GM19452 (cell line): ENCODE measurements around the gene MYEF2.
A peak's percentile ranks its signal among the peaks of the same experiment; 100 is the strongest.

Experiments
- ATAC-seq: cut with Tn5 transposase; IDR thresholded peaks from one replicate; pipeline ENCODE4 v1.9.1; 2021; ENCODE audit not compliant: unreplicated experiment

MYEF2 gene, protein sequence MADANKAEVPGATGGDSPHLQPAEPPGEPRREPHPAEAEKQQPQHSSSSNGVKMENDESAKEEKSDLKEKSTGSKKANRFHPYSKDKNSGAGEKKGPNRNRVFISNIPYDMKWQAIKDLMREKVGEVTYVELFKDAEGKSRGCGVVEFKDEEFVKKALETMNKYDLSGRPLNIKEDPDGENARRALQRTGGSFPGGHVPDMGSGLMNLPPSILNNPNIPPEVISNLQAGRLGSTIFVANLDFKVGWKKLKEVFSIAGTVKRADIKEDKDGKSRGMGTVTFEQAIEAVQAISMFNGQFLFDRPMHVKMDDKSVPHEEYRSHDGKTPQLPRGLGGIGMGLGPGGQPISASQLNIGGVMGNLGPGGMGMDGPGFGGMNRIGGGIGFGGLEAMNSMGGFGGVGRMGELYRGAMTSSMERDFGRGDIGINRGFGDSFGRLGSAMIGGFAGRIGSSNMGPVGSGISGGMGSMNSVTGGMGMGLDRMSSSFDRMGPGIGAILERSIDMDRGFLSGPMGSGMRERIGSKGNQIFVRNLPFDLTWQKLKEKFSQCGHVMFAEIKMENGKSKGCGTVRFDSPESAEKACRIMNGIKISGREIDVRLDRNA

DNA sequence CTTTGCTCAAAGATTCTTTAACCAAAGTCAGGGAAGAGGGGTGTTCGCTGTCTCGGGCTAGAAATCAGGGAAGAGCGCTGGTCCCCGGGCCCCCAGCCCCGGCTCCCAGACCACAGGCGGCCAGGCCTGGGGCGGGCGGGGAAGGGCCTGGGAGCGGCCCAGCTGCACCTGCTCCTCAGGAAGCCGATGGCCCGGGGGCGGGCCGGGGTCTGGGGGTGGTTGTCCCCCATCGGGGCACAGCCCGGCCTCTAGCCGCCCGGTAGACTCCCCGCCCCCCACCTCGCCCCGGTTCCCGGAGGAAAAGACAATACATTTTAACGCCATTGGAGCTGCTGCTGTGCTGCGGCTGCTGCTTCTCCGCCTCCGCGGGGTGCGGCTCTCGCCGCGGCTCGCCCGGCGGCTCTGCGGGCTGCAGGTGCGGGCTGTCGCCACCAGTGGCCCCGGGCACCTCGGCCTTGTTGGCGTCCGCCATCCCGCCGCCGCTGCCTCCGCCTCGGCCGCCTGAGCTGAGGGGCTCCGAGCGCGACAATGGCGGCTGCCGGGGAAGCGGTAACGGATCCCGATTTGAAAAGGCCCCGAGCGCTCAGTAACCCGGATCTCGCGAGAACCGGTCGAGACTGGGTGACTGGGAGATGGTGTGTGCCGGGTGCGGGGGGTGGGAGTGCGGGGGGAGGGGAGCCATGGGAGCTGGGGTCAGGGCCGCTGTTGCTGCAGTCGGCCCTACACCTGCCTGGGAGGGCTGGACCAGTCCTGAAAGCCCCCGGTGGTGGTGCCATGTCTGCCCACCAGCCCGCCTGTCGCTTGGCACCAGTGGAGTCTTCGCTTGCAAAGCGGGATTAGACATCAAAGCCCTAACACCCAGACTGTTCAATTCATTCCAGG, at the start of gene MYEF2:
Gene MYEF2 (minus strand): TSS at position 530 of the 882 bp plus-strand sequence. CDS start 58 bp downstream, at position 472.
- peak; percentile 70 for ATAC-seq

DNA sequence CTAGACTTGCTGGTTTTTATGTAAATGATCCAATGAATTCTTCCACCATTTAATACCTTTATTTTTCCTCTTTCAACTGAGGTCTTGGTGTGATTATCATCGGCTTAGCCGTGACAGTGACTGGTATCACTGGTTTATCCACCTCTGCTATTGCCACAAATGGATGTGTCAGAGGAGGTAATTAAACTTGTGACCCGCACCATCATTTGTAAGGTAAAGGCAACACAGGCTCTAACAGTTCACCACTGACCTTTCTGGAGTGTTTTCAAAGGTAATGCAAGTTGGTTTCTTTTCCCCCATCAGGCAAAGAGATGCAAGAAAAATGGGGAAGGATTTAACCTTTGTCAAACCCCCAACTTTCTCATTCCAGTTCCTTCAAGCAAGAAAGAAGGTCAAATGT, 47.7 kb upstream of the MYEF2 start:
- no peak for ATAC-seq

DNA sequence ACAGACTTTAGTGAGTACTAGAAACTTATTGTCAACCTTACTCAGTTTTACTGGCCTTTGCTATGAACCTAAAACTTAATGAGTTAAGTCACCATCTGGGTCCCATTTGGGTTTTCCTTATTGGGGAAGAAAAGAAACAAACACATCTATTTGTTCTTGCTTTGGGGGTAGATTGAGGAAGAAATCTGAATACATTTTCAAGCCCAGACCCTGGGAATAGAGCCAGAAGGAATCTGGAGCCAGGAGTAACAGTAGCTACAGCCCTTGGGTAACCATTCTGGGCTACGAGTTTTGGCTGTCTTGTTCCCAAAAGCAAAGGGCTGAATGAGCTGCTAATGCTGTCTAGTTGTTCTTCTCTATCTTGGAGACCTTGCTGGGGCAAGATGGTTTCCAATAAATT, 44.5 kb upstream of the MYEF2 start:
- ATAC-seq, result no peak

DNA sequence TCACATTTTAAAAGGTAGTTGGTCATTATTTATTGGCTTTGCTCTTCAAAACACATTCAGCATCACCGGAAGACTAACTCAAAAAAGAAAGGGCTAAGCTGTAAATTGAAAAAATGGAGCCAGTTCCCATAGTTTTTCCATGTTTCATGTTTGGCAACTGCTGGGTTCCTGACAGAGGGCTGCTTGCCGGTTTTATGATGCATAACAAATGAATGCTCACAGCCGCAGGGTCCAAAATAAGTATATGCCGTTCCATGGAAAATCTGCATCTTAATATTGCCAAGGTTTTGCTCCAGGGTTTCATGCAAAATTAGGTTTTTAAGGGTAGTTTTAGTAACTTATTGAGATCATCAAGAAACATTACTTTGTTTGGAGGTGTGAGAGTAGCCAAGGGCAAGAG, 43.8 kb upstream of the MYEF2 start:
- no peak for ATAC-seq

DNA sequence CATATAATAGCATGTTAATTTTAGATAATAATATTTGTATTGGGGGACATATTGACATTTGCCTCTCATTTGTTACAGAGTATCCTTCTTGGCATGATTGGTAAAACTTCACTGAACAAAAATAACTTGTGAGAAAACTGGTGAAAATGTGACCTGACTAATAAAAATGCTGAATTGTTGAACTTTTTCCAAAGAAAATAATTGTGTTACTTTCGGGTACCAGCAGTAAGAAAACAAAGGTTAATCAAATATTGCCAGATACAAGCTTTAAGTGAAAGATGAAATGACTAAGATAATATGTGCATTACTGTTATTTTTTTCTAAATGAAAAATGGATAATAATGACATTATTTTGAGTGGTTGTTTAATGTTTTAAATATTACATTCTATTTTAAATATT, 43.2 kb upstream of the MYEF2 start:
- ATAC-seq, result no peak

DNA sequence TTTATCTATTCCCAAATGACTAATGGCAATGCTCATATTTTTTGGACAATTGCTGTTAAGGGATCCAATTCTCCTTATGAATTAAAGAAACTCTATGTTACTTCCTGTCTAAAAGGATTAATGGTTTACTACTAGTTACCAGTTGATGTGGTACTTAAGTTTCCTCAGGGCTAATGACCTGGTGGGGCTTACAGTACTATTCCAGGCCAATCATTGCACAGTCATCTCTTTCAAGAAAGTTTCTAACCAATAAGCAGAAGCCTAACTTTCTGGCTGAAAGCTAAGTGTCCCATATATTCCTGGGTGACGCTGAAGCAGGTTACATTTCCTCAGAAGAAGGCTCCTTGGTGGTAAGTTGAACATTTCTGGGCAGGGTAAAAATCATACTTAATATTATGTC, 27.9 kb upstream of the MYEF2 start, which contains the start of gene SLC12A1:
Gene SLC12A1 (plus strand): TSS at position 322 of the 400 bp plus-strand sequence. CDS start 1,418 bp downstream, outside the sequence.
- ATAC-seq, result no peak

DNA sequence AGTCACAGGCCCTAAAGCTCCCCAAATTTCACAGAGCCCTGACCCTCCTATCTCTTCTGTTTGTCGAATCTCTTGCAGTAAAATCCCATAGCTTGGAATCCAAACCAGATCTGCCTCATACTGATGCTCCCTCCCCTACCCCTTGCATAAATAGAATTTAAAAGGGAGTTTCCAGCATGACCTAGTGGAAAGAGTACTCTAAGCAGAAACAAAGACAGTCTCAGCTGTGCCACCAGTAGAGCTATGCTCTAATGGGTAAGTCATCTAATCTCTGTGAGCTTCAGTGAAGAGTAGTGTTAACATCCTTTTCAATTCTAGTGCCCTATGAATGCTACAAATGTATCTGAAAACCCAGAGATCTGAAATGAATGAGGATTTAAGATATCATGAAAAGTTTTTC, 24.0 kb upstream of the MYEF2 start:
- no peak for ATAC-seq

DNA sequence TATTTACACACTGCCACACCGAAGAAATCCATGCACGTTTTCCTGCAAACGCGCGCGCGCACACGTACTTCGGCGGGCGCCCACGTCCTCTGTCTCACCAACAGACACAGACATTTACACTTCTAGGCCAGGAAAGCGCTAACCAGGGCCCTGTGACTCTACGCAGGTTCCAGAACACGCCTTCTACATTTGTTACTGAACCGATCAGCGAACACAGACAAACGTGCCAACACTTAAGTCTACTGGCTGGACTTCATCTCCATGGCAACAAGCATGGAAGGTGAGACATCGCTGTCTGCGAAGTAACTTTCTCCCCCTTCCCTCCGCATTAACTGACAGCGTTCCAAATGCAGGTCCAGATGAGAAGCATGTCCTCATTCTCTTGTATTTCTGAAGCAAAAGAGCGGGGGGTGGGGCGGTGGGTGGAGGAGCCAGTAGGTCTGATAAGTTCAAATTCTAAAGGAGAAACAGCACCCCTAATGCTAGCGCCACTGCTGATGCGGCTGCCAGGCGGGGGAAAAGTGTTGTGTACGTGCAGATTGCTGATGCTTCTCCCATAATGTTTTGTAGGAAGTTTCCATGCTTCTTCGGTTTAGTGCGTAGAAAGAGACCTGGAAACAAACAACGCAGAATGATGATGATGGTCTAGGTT, 13.6 kb upstream of the MYEF2 start, which contains the start of gene CTXN2:
Gene CTXN2 (plus strand): TSS at position 92 of the 652 bp plus-strand sequence. CDS start 9,636 bp downstream, outside the sequence.
- ATAC-seq, result no peak

DNA sequence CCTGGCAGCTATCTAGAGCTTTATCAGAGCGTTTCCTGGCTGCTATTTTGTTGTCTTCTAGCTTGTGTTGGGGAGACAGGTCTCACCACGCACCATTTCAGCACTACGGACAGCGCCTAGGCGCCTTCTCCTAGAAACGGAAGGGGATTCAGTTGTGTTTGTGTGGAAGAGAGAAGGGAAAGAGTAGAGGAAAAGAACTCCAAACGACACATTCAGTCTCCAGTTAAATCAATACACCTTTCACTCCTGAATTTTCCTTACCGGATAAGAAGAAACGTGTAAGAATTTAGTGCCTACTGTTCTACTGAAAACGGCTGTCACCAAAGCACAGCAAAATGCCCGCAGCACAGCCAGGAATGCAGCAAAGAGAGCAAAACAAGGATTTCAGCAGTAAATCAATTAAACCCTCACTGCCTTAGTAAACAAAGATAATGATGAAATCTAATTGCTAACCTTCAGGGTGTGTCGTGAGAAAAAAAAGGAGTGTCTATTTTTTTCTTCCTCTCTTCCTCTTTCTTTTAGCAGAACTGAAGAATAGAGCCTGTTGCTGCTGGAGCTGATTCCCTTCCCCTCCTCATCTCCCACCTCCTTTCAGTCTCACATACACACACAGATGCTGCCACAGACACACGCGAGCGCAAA, 13.0 kb upstream of the MYEF2 start:
- ATAC-seq, result no peak

DNA sequence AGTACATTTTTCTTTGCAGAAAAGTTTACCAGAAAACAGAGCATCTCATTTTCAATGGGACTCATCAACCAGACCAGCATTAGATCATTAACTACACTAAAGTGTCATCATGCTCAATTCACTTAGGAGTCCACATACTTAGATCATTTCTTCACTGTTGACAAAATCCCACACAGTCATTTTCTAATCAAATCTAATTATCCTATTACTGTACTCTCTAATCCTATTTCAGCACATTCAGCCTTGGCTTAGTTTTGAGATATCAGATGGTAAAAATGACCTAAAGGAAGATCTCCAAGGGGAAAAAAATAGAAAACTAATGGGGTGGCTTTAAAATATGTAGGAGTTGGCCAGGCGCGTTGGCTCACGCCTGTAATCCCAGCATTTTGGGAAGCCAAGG, 8.2 kb upstream of the MYEF2 start:
- no peak for ATAC-seq

DNA sequence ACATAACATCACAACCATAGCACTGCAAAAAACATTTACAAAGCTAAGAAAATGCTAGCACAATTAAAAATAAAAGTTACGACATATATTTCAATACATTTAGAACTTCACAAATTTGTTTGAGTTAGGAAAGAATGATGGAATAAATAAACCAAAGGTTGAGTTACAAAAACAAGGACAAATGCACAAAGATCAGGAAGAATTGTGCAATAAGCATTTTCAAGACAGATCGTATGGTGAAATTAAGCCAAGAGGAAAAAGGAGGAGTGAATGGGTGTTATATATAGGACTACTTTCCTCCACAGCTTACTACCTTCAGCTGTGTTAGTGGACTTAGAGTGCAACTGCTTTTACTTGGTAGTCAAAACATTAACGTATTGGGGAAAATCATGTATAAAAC, 7.4 kb upstream of the MYEF2 start:
- ATAC-seq, result no peak

DNA sequence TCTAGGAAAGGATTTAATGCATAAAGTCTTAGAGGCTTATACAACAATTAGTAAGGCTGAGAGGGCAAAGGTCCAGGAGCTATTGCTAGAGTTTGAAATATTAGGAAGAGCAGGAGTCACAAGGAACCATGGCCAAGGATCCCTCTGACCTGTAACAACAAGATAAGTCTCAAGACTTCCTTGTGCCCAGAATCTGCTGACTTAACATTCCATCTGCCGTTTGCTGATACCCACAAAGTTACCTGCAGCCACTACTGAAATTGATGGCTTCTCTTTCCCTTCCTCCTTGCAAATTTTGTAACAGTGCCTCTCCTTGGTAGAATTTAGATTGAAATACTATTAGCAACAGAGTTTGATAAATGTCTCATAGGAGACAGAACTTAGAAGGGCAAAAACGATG, 4.7 kb upstream of the MYEF2 start:
- ATAC-seq, result no peak

DNA sequence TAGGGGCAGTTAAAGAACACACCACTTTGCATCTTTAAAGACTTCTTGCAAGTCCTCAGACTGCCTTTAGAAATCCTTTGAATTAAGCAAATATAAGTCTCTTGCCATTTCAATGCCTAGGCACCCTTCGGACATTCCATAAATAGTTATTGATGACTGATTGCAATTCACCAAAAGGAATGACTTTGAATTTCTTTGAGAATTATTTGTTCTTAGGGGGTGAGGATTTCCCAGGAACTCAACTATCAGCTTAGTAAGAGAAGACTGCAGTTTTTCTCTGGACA, 495 bp upstream of the MYEF2 start:
- ATAC-seq, result no peak

DNA sequence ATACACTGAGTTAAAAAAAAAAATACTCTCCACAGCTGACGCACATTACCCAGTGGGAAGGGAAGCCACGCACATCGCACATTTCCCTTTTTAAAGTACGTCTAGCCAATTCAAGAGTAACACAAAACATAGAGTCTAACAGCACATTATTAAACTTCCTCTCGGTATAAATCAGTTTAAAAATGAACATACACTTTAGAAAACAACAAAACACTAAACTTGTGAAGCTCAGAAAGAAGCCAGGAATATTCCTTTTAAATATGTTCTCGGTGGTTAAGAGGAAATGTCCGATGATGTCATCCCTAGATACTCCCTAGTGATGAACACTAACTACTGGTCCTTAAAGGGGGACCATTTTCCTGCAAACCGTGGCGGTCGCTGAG, 721 bp downstream of the MYEF2 start:
- peak; percentile 62 for ATAC-seq

DNA sequence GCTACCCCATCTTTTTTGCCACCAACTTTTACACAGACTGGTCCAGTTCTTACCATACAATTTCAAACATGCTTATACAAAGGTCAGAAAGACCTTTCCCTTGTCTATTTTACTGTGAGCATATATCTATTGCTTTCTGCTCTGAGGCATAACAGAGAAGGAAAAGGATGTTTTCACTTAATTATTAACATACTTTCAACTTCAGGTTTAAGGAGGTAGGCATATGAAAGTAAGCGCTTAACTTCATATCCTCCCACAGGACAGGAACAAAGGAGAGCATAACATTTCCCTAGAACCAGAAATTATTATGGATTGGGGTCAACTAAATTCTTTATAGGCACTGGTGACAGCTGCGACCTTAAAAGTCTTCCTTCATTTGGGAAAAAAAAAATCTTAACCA, 1.1 kb downstream of the MYEF2 start:
- peak; percentile 45 for ATAC-seq

DNA sequence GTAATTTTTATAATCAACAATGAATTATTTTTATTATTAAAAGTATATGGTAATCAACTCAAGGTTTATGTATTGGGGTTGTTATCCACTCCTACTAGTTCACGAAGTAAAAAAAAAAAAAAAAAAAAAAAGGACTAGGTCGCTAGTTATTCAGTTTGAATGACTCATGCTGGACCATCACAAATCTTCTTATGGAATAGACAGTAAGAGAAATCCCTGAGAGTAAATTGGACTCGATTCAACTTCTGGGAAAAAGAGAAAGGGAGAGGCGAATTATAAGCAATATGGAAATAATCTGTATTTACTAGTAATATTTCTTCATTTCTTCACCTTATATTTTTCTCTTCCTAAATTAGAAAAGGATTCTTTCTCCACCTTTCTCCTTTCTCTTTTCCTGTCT, 2.0 kb downstream of the MYEF2 start:
- ATAC-seq, result no peak

DNA sequence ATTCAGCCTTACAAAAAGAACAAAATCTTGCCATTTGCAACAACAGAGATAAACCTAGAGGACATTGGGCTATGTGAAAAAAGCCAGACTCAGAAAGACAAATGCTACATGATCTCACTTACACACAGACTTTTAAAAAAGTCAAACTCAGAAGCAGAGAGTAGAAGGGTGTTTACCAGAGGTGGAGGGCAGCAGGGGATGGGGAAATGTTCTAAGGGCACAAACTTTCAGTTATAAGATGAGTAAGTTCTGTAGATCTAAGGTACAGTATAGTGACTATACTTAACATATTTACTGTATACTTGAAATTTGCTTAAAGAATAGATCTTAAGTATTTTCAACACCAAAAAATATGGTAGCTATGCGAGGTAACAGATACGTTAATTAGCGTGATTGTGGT, 3.0 kb downstream of the MYEF2 start:
- no peak for ATAC-seq

DNA sequence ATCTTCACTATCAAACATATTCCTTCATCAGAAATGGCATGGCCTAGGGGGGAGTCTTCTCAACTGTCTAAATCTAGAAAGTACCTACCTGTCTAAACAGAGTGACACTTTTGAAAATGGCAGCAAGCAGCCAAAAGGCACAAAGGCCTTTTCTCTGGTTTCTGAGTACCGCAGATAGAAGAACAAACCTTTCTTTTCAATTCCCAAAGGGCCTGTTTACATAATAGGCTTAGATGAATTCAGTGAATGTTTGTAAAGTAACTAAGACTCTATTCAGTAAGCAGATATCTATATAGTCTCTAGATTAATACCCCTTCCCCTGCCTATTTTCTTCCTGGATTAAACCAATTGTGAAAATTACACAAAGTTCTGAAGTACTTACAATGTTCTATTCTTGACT, 7.1 kb downstream of the MYEF2 start:
- no peak for ATAC-seq

DNA sequence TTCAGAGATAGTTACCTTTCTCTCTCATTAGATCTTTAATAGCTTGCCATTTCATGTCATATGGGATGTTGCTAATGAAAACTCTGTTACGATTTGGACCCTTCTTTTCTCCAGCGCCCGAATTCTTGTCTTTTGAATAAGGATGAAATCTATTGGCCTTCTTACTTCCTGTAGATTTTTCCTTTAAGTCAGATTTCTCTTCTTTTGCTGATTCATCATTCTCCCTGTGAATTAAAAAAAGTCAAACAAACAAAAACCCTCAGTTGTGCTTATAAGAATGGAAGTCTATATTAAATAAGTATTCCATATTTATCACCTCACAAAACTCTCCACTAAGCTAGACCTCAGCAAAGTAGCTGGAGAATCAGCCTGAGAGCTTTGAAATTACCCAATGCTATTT, 9.5 kb downstream of the MYEF2 start:
- no peak for ATAC-seq

DNA sequence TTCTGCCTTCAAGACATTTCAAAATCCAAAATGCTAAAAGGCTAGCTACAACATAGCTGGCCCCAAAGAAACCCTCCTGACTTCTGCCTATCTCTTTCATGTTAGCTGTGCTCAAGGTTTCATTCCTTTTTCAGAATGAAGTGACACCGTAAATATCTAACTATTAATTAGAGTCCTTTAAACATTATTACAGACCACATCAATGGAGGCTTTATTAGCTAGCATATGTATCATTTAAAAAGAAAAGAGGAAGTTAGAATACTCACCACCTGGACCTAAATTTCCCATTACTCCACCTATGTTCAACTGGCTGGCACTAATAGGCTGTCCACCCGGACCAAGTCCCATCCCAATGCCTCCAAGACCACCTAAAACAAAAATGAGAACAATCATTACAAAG, 24.6 kb downstream of the MYEF2 start:
- ATAC-seq, result no peak

DNA sequence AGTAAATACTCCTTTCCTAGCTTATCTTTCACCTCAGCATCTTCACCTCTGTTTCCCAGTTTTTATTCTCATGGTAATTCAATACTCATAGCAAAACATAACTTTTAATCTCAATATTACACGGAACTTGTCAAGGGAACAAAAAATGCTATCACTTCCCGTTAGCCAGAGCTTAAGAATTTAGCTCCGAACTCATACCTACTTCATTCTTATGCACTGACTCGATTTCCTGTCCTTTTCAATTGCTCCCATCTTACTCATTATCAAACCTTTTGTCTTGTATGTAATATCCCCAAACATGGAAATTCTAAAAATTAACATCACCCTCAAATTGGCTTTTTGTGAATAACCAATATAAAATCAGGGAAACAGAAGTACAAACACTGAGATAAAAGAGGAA, 28.2 kb downstream of the MYEF2 start:
- no peak for ATAC-seq
